Spleen (tissue), 7 donors: ENCODE results near the gene HES6.
A peak's percentile ranks its signal among the peaks of the same experiment; 100 is the strongest.

Experiments
- CTCF ChIP-seq, 11 experiments: fragments of 200-600 bp in 7 of 11; fragments of 450-650 bp in 4 of 11; sonication (generic) in 4 of 11; IDR thresholded peaks in 8 of 11; conservative IDR thresholded peaks in 3 of 11; 1 replicate in 7 of 11; 2 replicates in 4 of 11; pipeline versions ENCODE4 v1.4.0 to v1.8.0; 2016 to 2021; ENCODE audit warnings: antibody characterized with exemption in 11 of 11, inconsistent platforms in 4 of 11, mild to moderate bottlenecking in 1 of 11
- POLR2A ChIP-seq, 3 donors: fragments of 450-650 bp; IDR thresholded peaks; one replicate each; pipeline ENCODE4 v1.5.1; 2017; ENCODE audit warnings: antibody characterized with exemption in 3 of 3, mild to moderate bottlenecking in 1 of 3
- POLR2AphosphoS5 ChIP-seq, 3 donors: sonication (generic); formaldehyde crosslinking; IDR thresholded peaks; one replicate each; pipeline ENCODE4 v1.5.1; 2017; ENCODE audit warnings: antibody characterized with exemption in 3 of 3
- donor health status: DM: no; HTN: no; CAD: no; lungs with moderate emphysema.
- donor health status: DM: no; HTN: no; CAD: no.
- donor health status: DM: no; HTN: no; CAD: no.

- peak in 1 of 3 donors; percentile 74 for TF ChIP-seq POLR2A (IDR thresholded peaks at IDR 0.05)
- no peak for TF ChIP-seq CTCF (IDR thresholded peaks at IDR 0.05 in 8 of 11, conservative IDR thresholded peaks at IDR 0.05 in 3 of 11)
- TF ChIP-seq POLR2AphosphoS5 (IDR thresholded peaks at IDR 0.05): peak; percentile 82 to 90 (median 86)
These were observed at the start of gene HES6 for GRCh38 chr2:238239863-238240756.
